Stimulated activated naive CD8-positive, alpha-beta T cell treated with anti-CD3 and anti-CD28 coated beads, Interleukin-15, Interleukin-2, amounts not matched to agents 100 U/mL and 50 U/mL, for 24 hours (primary cell): Measurements from ENCODE around the gene CEMIP.

ENCODE experiments used
- ATAC-seq: fragments of 150-1000 bp; cut with Tn5 transposase; one replicate; pipeline ENCODE4 v1.10.0; 2021
- DNase-seq: peaks from one replicate; pipeline ENCODE4 v3.0.0; 2021

The CEMIP gene

GRCh38 chr15:80979538-80980200 lies 200.5 kb downstream of the CEMIP start:
- DNase-seq: no peak
- no peak for ATAC-seq

DNA sequence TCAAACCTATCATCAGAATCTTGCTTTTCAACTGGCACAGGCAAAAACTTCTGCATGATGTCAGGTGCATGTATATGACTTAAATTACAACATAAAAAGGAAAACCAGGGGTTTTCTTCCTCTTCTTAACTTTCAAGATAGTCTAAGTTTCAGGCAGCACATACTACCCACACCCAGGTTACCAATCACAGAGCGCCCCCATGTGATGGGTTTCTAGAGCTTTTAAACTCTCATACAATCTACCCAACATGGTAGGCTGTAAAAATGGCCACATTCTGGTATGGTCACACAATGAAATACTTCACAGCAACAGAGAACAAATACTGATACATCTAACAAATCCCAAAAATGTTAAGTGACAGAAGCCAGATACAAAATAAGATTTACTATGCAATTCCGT lies 203.0 kb downstream of the CEMIP start:
- no peak for DNase-seq
- no peak for ATAC-seq

DNA sequence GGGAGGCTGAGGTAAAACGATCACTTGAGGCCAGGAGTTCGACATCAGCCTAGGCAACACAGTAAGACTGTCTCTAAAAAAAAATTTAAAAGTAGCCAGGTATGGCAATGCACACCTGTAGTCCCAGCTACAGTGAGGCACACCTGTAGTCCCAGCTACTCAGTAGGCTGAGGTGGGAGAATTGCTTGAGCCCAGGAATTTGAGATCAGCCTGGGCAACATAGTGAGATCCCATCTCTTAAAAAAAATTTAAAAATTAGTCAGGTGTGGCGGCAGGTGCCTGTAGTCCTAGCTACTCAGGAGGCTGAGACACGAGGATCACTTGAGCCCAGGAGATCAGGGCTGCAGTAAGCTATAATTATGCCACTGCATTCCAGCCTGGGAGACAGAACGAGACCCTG lies 203.7 kb downstream of the CEMIP start:
- DNase-seq: no peak
- ATAC-seq: no peak

- DNase-seq (no peak), ATAC-seq (no peak)
Observed at GRCh38 chr15:80984856-80985255, 205.7 kb downstream of the CEMIP start.

- no peak for DNase-seq
- no peak for ATAC-seq
Observed at GRCh38 chr15:80985981-80986380, 206.8 kb downstream of the CEMIP start.

DNA sequence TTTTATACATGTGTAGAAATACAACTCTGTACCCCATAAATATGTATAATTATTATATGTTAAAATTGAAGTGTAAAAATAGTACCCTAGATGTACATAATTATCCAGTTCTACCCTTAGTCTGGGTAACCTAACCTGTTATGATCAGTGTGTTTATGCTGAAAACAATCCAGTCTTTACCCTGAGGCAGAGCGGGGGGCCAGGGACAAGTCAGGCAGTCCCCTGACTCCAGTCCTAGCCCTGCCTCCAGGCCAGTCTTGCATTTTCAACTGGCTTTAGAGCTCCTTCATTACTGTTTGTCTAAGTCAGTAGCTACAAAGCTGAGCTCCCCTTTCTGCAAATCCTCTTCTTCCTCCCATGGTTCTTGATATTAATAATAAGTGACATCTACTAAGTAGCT lies 207.3 kb downstream of the CEMIP start:
- DNase-seq (no peak), ATAC-seq (no peak)

DNA sequence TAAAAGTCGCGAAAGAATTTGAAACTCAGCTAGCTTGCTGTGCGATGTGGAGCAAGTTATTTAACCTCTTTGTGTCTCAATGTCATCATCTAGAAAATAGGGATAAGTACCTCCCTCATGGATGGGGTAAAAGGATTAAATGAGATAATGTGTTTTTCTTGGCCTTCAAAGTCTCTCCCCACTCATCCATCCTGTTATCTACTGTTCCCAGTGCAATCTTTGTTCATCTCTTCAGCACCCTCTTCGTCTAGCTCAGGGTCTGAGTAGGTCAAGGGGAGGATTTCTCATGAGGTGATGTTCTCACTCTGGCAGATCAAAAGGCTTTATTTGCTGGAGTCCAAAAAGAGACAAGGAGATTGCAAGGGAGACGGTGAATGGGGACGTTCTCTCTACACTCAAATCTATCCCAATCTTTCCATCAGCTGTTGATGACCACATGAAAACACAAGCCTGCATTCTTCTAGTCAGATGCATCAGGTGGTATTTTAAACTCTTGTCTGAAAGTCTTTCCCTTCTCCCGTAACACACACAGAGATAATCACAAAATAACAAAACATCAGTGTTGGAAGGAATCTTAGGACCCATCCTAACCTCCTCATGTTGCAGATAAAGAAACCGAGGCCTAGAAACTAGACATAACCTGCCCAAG lies 209.1 kb downstream of the CEMIP start:
- no peak for DNase-seq
- ATAC-seq: no peak

DNA sequence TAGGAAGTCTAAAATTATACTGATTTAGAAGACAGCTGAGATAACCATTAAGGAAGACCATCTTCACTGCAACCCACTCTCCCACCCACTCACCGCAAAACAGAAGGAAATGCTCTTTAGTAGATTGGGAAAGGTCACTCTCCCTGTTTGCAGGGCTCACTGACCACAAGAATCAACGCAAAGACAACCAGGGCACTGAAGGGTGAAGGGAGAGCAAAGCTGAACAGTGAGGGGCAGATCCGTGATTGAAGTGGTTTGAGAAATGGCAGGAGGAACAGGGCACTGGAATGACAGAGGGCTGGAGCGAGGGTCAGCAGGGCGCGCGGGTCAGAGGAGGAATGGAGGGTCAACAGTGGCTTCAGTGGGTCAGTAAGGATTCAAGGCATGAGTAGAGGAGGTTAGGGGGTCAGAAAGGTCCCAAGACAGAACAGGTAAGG lies 209.9 kb downstream of the CEMIP start:
- ATAC-seq: peak; percentile 2
- no peak for DNase-seq

- DNase-seq (peak; percentile 99), ATAC-seq (peak; percentile 98)
Observed at GRCh38 chr15:80989518-80990478, 210.6 kb downstream of the CEMIP start, which contains the start of gene MESD. Gene MESD, minus strand, starts transcription at chr15:80989819. Its CDS starts 28 bp downstream, at chr15:80989791.

DNA sequence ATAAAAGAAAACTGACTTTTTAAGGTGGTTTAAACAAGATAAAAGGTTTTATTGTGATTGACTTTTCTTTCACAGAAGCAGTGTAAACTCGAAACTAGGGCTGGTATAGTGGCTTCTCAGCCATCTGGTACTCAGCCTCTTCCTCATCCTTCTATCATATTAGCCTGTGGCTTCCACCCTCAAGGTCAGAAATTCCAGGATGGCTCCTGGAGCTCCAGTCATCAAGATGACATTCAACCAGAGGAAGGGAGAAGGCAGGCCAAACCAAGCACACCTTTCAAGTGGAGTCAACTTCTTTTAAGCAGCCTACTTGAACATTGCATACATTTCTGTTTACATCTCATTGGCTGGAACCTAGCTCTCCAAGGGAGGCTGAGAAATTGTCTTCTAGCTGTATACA lies 211.8 kb downstream of the CEMIP start:
- ATAC-seq (no peak), DNase-seq (no peak)

GRCh38 chr15:80991421-80991820 lies 212.3 kb downstream of the CEMIP start:
- DNase-seq (peak; percentile 22), ATAC-seq (no peak)

GRCh38 chr15:80992006-80992405 lies 212.8 kb downstream of the CEMIP start:
- DNase-seq: no peak
- no peak for ATAC-seq

- DNase-seq (no peak), ATAC-seq (no peak)
Observed at GRCh38 chr15:80992441-80992840, 213.3 kb downstream of the CEMIP start.

DNA sequence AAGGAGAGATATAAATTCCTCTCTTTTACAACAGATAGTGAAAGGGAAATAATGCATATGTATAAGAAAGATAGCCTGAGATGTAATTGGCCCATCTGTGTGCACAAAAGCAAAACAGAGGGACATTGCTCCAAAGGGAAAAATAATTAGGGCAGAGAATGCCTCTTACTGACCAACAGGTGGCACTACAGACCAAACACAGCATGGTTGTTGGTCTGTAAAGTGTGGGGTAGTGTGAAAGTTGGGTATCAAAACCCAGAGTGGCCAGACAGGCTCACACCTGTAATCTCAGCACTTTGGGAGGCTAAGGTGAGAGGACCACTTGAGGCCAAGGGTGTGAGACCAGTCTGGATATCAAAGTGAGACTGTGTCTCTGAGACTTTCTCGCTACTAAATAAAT lies 217.1 kb downstream of the CEMIP start:
- ATAC-seq: no peak
- DNase-seq: no peak

DNA sequence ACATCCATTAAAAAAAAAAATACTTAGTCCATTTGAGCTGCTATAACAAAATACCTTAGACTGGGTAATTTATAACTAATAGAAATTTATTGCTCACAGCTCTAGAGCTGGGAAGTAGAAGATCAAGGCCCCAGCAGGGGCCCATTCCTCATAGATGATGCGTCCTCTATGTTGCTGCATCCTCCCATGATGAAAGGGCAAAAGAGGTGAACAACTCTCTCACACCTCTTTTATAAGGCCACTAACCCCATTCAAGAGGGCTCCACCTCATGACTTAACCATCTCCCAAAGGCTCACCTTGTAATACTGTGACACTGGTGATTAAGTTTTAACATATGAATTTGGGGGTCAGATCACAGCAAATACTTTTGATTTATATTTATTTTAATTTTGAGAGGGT lies 218.5 kb downstream of the CEMIP start:
- DNase-seq (no peak), ATAC-seq (no peak)

DNA sequence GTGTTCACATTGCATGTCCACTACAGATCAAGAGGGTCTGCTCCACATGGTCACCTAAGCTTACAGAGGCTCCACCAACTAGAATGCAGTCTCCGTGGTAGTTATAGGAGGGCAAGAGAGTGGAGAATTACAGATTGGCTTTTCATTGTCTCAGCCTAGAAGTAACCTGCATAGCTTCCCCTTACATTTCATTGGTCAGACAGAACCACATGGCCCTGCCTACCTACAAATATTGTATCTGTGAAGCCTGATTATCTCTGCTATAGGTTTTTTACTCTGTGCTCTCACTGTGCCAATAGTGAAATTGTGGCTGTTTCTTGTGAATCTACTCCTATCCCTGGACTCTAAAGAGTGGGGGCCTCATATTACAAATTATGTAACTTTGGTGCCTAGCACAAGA lies 219.1 kb downstream of the CEMIP start:
- ATAC-seq (no peak), DNase-seq (no peak)

DNA sequence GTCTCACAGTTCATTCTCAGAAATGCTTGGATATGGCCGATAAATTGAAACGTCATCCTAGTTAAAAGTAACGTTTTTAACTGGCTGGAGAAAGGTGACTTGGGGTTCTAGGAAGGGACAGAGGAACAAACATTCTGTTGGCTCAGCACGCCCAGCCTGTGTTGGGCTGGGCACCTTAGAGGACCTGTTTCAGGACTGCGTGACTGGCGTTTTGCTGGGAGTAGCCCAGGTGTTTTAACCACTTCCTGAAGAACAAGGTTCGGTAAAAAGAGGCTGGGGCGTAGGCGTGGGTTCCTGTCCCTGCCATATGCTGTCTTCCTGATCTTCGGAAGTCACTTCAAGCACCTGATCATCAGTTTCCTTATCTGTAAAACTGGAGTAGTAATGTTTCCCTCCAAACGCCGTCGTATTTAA lies 220.5 kb downstream of the CEMIP start:
- DNase-seq: peak; percentile 71

DNA sequence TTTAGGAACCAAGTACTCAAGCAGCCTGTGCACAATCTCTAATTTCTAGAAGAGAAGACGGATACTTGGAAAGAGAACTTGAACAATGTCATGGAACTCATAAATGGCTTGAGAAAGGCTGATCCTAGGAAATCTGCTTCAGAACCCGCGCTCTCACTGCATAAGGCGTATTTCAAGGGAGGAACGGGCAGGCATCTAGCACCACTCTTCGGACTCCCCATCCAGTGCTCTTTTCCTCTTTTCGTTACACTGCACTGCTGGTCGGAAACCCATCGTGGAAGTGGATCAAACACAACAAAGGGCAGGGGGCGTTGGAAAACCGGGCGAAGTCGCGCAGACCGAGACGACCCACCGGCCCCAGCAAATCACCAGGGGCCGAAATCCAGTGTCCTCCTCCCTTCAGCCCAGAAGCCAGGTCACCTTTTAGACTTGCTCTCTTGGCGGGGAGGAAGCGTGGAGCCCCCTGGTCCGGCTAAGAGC lies 221.0 kb downstream of the CEMIP start:
- ATAC-seq (no peak), DNase-seq (no peak)

More for the DNA sequence above, 220.5 kb downstream of the CEMIP start:
- ATAC-seq: no peak

DNA sequence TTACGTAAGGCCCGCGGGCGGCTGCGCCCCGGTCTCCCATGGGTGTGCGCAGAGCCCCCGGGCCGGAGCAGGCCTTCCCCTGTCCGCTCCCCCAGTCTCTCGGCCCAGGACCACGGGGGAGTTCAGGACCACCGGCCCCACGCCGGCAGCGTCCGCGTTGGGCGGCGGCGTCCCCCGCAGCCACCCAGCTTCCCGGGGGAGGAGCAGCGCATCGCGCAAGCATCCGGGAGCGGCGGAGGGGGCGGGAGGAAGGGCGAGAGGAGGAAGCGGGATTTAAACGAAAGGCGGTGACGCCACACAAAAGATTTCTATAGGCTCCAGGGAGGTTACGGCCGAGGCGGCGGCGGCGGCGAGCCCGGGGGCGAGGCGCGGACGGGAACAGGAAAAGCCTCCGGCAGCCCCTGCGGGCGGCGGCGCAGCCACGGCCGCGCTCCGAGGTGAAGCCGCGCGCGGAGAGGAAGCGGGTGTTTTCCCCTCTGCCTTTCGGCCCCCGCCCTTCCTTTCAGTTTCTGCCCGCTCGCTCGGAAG lies 221.5 kb downstream of the CEMIP start, which contains the start of gene TLNRD1:
Gene TLNRD1 (plus strand): TSS at position 300 of the 528 bp plus-strand sequence. CDS start 1,349 bp downstream, outside the sequence.
- DNase-seq (peak; percentile 88), ATAC-seq (peak; percentile 73)
